COLO829 (cell line): Measurements from ENCODE around the gene PCYOX1L.

Experiments
- DNase-seq: peaks from one replicate; pipeline ENCODE4 v3.0.0; 2012; ENCODE audit warnings: low spot score

Gene PCYOX1L

GRCh38 chr5:149357370-149358293 lies at the start of gene PCYOX1L:
PCYOX1L (plus strand) TSS chr5:149358046; CDS start chr5:149358069, 23 bp downstream.
- DNase-seq = peak; percentile 87

GRCh38 chr5:149309354-149309753 lies 48.5 kb upstream of the PCYOX1L start:
- DNase-seq = no peak

GRCh38 chr5:149310488-149310887 lies 47.4 kb upstream of the PCYOX1L start:
- DNase-seq = no peak

- DNase-seq = no peak
These were observed 46.7 kb upstream of the PCYOX1L start for GRCh38 chr5:149310947-149311658.

GRCh38 chr5:149313151-149313841 lies 44.5 kb upstream of the PCYOX1L start:
- no peak for DNase-seq

GRCh38 chr5:149314571-149315111 lies 43.2 kb upstream of the PCYOX1L start:
- no peak for DNase-seq

- no peak for DNase-seq
These were observed 42.1 kb upstream of the PCYOX1L start for GRCh38 chr5:149315753-149316152.

GRCh38 chr5:149317281-149318048 lies 40.4 kb upstream of the PCYOX1L start:
- DNase-seq = peak; percentile 41

- no peak for DNase-seq
These were observed 38.7 kb upstream of the PCYOX1L start for GRCh38 chr5:149319174-149319573.

- peak; percentile 75 for DNase-seq
These were observed 37.0 kb upstream of the PCYOX1L start for GRCh38 chr5:149320791-149321330.

GRCh38 chr5:149322518-149322917 lies 35.3 kb upstream of the PCYOX1L start:
- DNase-seq = no peak

GRCh38 chr5:149323210-149323609 lies 34.6 kb upstream of the PCYOX1L start:
- no peak for DNase-seq

GRCh38 chr5:149323621-149324205 lies 34.1 kb upstream of the PCYOX1L start:
- no peak for DNase-seq

GRCh38 chr5:149324641-149325040 lies 33.2 kb upstream of the PCYOX1L start:
- no peak for DNase-seq

- no peak for DNase-seq
These were observed 32.6 kb upstream of the PCYOX1L start for GRCh38 chr5:149325166-149325735.

- DNase-seq = no peak
These were observed 32.0 kb upstream of the PCYOX1L start for GRCh38 chr5:149325894-149326293.

- DNase-seq = no peak
These were observed 31.2 kb upstream of the PCYOX1L start for GRCh38 chr5:149326611-149327010.

- no peak for DNase-seq
These were observed 29.7 kb upstream of the PCYOX1L start for GRCh38 chr5:149328177-149328576.

GRCh38 chr5:149333711-149334443 lies 24.0 kb upstream of the PCYOX1L start:
- no peak for DNase-seq

GRCh38 chr5:149337736-149338135 lies 20.1 kb upstream of the PCYOX1L start:
- no peak for DNase-seq
